GM23248 (cell line): ENCODE results near the gene LDLRAD3. TPM values are rescaled to one million over a fixed set of nuclear protein-coding genes. Genes with fewer than 3 reads are reported as not detected.
A peak's percentile ranks its signal among the peaks of the same experiment; 100 is the strongest.
"Not testable (repeated sequence)": the region's sequence is repeated elsewhere in the genome, so short reads cannot be mapped to it uniquely, and the experiment has no call there.

ENCODE experiments used
- DNase-seq: peaks from one replicate; pipeline ENCODE4 v3.0.0-alpha.2; 2015
- H2AFZ ChIP-seq: fragments of 200-600 bp; sonication (generic); 2 replicates; pipeline ENCODE4 v1.6.1; 2016; ENCODE audit warnings: antibody characterized with exemption
- H3F3A ChIP-seq: fragments of 200-600 bp; sonication (generic); 2 replicates; pipeline ENCODE4 v1.6.1; 2016; ENCODE audit warnings: mild to moderate bottlenecking, antibody characterized with exemption, mixed run types; ENCODE audit not compliant: insufficient read depth
- H3K27ac ChIP-seq: fragments of 200-600 bp; sonication (generic); 2 replicates; pipeline ENCODE4 v1.5.1; 2016; ENCODE audit warnings: mild to moderate bottlenecking
- H3K27me3 ChIP-seq: fragments of 200-600 bp; sonication (generic); replicated peaks from 2 replicates; pipeline ENCODE4 v1.6.1; 2016; ENCODE audit warnings: mild to moderate bottlenecking; ENCODE audit not compliant: insufficient read depth
- H3K36me3 ChIP-seq: fragments of 200-600 bp; sonication (generic); 2 replicates; pipeline ENCODE4 v1.6.1; 2016; ENCODE audit warnings: low read depth, mild to moderate bottlenecking
- H3K4me1 ChIP-seq: fragments of 200-600 bp; sonication (generic); 2 replicates; pipeline ENCODE4 v1.6.1; 2016; ENCODE audit warnings: mild to moderate bottlenecking; ENCODE audit not compliant: insufficient read depth
- H3K4me2 ChIP-seq: fragments of 200-600 bp; sonication (generic); one replicate; pipeline ENCODE4 v1.6.1; 2016; ENCODE audit warnings: mild to moderate bottlenecking; ENCODE audit not compliant: unreplicated experiment
- H3K4me3 ChIP-seq: fragments of 200-600 bp; sonication (generic); 2 replicates; pipeline ENCODE4 v1.5.1; 2016; ENCODE audit warnings: mild to moderate bottlenecking
- H3K79me2 ChIP-seq: fragments of 200-600 bp; sonication (generic); 2 replicates; pipeline ENCODE4 v1.6.1; 2016; ENCODE audit warnings: mild to moderate bottlenecking; ENCODE audit not compliant: insufficient read depth
- H3K9ac ChIP-seq: fragments of 200-600 bp; sonication (generic); 2 replicates; pipeline ENCODE4 v1.6.1; 2016; ENCODE audit warnings: mild to moderate bottlenecking
- H3K9me2 ChIP-seq: fragments of 200-600 bp; sonication (generic); 2 replicates; pipeline ENCODE4 v1.6.1; 2016; ENCODE audit warnings: mixed run types, mild to moderate bottlenecking, moderate library complexity; ENCODE audit not compliant: insufficient read depth
- H3K9me3 ChIP-seq: fragments of 200-600 bp; sonication (generic); one replicate; pipeline ENCODE4 v1.6.1; 2017; ENCODE audit warnings: low read depth
- H4K20me1 ChIP-seq: fragments of 200-600 bp; sonication (generic); 2 replicates; pipeline ENCODE4 v1.6.0; 2016; ENCODE audit not compliant: insufficient read depth
- EZH2 ChIP-seq: fragments of 200-600 bp; sonication (generic); IDR thresholded peaks from 2 replicates; pipeline ENCODE4 v1.6.1; 2018; ENCODE audit warnings: antibody characterized with exemption, mild to moderate bottlenecking; ENCODE audit not compliant: insufficient read depth, poor library complexity, severe bottlenecking
- EZH2phosphoT487 ChIP-seq: fragments of 200-600 bp; sonication (generic); IDR thresholded peaks from 2 replicates; pipeline ENCODE4 v1.6.1; 2018; ENCODE audit warnings: antibody characterized with exemption, moderate library complexity, mild to moderate bottlenecking, low read depth; ENCODE audit not compliant: insufficient read depth
- WGBS, 2 experiments: methylation state at CpG; one replicate each; pipeline ENCODE4 v1.1.6; 2015 to 2017; ENCODE audit warnings: low lambda C conversion rate in 2 of 2, low coverage in 1 of 2; ENCODE audit errors: missing lambda C conversion rate in 2 of 2; 5-methylcytosine and 5-hydroxymethylcytosine counted together
- in situ Hi-C: fragments of 300-500 bp; cut with MboI; formaldehyde crosslinking; loops from 2 replicates; pipeline ENCODE4 v1.15.0; 2020
- polyA plus RNA-seq: library from polyadenylated mRNA; unstranded; fragments of >200 nt; fragmentation: Nextera tagmentation; extraction: Ambion mirVana; gene quantifications from 2 replicates; pipeline ENCODE4 v1.2.1, GENCODE V29; 2016
- total RNA-seq: library from RNA; depleted of rRNA; stranded (reverse); fragments of >200 nt; shearing (Covaris generic); gene quantifications from 2 replicates; pipeline ENCODE4 v1.2.3, GENCODE V29; 2014

The LDLRAD3 gene
- total and polyA plus RNA-seq, 2 experiments from 2014 or later: 6.2 to 6.6 TPM

DNA sequence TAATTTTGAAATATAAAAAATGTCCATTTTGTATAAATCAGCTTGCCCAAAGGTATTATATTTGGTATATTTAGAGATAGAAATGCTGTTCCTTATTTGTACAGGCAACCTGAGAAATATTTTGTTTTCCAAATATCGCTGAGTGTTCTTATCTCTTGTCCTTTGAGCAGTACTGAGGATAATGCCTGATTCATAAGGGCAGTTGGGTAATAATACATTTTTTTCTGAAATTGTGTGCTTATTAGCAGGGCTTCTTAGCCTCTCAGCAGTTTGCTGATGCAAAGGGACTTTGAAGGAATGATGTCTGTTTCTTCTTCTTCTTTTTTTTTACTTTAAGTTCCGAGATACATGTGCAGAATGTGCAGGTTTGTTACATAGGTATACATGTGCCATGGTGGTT is 69.1 kb downstream of the LDLRAD3 start:
- H2AFZ ChIP-seq: no peak overlapping the region
- in situ Hi-C loops: no loop called here
- H3K27ac ChIP-seq: peak overlapping the region; percentile 59
- no peaks in the 10 kb centered on the region for H3K79me2 ChIP-seq
- H4K20me1 ChIP-seq: no peaks in the 10 kb centered on the region
- TF ChIP-seq EZH2phosphoT487: no peak
- no peak for TF ChIP-seq EZH2
- DNase-seq: peak; percentile 63
- H3K4me2 ChIP-seq: peak overlapping the region; percentile 71
- no peaks in the 10 kb centered on the region for H3K9me2 ChIP-seq
- H3F3A ChIP-seq: peaks cover 48% of the 10 kb centered on the region
- no peaks in the 10 kb centered on the region for H3K27me3 ChIP-seq
- no peaks in the 10 kb centered on the region for H3K9me3 ChIP-seq
- WGBS, 2 experiments: 77 to 82% methylated on average over 2 of the region's 2 CpGs
- peak overlapping the region; percentile 47 for H3K9ac ChIP-seq
- no peaks in the 10 kb centered on the region for H3K36me3 ChIP-seq
- peak overlapping the region; percentile 50 for H3K4me3 ChIP-seq
- peaks cover 50% of the 10 kb centered on the region for H3K4me1 ChIP-seq

- H2AFZ ChIP-seq, H3K4me3 ChIP-seq, H4K20me1 ChIP-seq, H3K9me2 ChIP-seq, H3K79me2 ChIP-seq, H3K27ac ChIP-seq, in situ Hi-C loops, H3K27me3 ChIP-seq, DNase-seq, H3K4me2 ChIP-seq, H3K9me3 ChIP-seq, H3K36me3 ChIP-seq, H3K9ac ChIP-seq: not testable (repeated sequence)
- H3F3A ChIP-seq: peaks cover 47% of the 10 kb centered on the region
- H3K4me1 ChIP-seq: peaks cover 46% of the 10 kb centered on the region
- WGBS, 2 experiments: 82 to 93% methylated on average over 1 of the region's 1 CpG
Measured at GRCh38 chr11:36013446-36013845, 69.6 kb downstream of the LDLRAD3 start.

DNA sequence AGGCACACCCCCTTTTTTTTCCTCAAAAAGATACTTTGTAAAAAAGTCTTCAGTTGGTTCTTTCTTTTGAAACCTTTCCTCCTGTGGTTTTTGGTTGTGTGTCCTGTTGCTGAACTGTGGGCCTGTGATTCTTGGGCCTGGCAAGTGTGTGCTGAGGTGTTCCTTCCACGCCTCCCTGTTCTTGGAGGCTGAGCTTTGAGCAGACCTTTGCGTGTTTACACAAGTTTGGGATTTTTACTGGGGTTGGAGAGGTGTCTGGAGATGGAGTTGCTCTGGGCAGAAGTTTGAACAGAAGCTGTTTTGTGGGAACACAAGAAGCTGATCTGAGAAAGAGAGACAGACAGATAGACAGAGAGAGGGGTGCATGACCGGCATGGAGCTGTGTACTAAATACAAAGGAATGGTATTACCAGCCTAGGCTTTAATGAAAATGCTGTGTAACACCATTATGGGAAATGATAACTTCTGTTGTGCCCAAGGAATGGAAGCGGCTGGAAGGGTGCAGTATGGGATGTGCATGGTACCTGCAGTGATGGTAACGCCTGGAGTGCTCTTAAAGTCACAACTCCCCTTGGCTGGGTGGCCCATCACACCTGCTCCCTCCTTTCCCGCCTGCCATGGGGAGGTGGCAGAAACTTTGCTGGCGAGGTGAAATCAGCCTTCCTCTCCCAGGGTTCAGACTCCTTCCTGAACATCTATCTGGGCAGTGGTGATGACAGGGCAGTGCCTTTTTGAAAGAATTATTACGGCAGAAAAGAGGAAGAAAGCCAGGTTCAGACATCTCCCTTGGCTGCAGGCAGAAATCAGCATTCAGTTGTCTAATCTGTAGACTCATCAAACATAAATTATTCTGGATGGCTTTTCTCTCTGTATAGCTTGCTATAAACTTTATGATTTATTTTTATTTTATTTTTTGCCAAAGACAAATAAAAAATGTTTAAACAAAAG is 70.4 kb downstream of the LDLRAD3 start:
- in situ Hi-C loops: no loop called here

DNA sequence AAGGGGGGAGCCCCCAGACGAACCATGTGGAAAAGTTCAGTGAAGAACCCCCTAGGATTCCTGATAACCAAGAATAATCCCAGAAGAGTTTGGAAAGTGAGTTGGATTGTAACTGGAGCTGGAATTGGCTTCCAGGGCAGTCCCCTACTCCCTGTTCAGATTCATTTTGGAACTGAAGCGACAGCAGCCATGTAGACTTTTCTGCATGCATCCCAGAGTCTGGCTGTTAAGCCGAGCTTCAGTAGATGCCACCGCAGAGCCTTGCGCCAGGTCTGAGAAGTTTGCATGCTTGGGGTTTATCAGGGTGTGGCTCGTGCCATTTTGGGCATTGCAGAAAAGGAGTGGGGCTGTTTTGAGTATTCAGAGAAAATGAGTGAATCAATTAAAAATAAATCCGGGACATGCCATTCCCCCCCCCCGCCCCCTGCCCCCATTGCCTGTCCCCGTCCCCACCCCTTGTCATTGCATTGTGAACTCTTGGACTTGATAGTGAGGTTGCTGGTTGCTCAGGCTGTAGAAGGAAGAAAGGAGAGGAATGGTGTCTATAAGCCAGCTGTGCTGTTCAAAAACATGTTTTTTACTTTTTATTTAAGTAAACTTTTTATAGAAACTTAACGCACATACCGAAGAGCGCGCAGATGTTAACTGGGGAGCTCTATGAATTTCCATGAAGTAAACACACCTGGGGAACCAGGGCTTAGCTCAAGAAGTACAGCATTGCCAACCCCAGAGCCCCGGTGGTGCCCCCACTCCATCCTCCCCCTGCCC is 71.2 kb downstream of the LDLRAD3 start:
- Histone ChIP-seq H3K27me3 (no peaks in the 10 kb centered on the region), H3K36me3 (no peaks in the 10 kb centered on the region), H3F3A (peaks cover 30% of the 10 kb centered on the region), H3K4me1 (peaks cover 30% of the 10 kb centered on the region), H3K4me3 (no peak overlapping the region), H4K20me1 (no peaks in the 10 kb centered on the region), H3K9ac (no peak overlapping the region), H3K9me3 (no peaks in the 10 kb centered on the region), H3K9me2 (no peaks in the 10 kb centered on the region), H3K27ac (no peak overlapping the region), H3K79me2 (no peaks in the 10 kb centered on the region), H3K4me2 (no peak overlapping the region), H2AFZ (no peak overlapping the region)
- in situ Hi-C loops: no loop called here
- DNase-seq: no peak
- WGBS, 2 experiments: 70 to 76% methylated on average over 12 to 14 of the region's 14 CpGs
- TF ChIP-seq EZH2: no peak
- TF ChIP-seq EZH2phosphoT487: no peak

More for the DNA sequence above, 70.4 kb downstream of the LDLRAD3 start:
- H3K9ac ChIP-seq: no peak overlapping the region
- no peak overlapping the region for H3K27ac ChIP-seq
- no peaks in the 10 kb centered on the region for H3K79me2 ChIP-seq
- H3K27me3 ChIP-seq: no peaks in the 10 kb centered on the region
- H4K20me1 ChIP-seq: no peaks in the 10 kb centered on the region
- WGBS, 2 experiments: 98 to 99% methylated on average over 8 of the region's 8 CpGs
- no peak overlapping the region for H3K4me3 ChIP-seq
- H3F3A ChIP-seq: peaks cover 39% of the 10 kb centered on the region
- no peak overlapping the region for H2AFZ ChIP-seq
- peaks cover 39% of the 10 kb centered on the region for H3K4me1 ChIP-seq
- TF ChIP-seq EZH2: no peak
- no peak for TF ChIP-seq EZH2phosphoT487
- H3K36me3 ChIP-seq: no peaks in the 10 kb centered on the region
- H3K9me2 ChIP-seq: no peaks in the 10 kb centered on the region
- no peaks in the 10 kb centered on the region for H3K9me3 ChIP-seq
- H3K4me2 ChIP-seq: no peak overlapping the region
- no peak for DNase-seq
